HL-60/S4 (cell line): ENCODE results near the gene NOMO2.
"Not testable (repeated sequence)": the region's sequence is repeated elsewhere in the genome, so short reads cannot be mapped to it uniquely, and the experiment has no call there.

Source experiments
- in situ Hi-C: fragments of 300-500 bp; cut with MboI; formaldehyde crosslinking; loops from 2 replicates; pipeline ENCODE4 v1.14.3; 2022; ENCODE audit warnings: low sequenced_read_pairs

Gene NOMO2

GRCh38 chr16:18561727-18562314 lies at the start of gene NOMO2:
Gene NOMO2, minus strand, starts transcription at chr16:18562097. Its CDS starts 57 bp downstream, at chr16:18562040.
- in situ Hi-C loops: not testable (repeated sequence)

DNA sequence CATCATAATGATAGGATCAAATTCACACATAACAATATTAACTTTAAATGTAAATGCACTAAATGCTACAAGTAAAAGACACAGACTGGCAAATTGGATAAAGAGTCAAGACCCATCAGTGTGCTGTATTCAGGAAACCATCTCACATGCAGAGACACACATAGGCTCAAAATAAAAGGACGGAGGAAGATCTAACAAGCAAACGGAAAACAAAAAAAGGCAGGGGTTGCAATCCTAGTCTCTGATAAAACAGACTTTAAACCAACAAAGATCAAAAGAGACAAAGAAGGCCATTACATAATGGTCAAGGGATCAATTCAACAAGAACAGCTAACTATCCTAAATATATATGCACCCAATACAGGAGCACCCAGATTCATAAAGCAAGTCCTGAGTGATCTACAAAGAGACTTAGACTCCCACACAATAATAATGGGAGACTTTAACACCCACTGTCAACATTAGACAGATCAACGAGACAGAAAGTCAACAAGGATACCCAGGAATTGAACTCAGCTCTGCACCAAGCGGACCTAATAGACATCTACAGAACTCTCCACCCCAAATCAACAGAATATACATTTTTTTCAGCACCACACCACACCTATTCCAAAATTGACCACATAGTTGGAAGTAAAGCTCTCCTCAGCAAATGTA lies 48.4 kb upstream of the NOMO2 start:
- in situ Hi-C loops: not testable (repeated sequence)

GRCh38 chr16:18608271-18608670 lies 46.4 kb upstream of the NOMO2 start:
- in situ Hi-C loops: not testable (repeated sequence)

GRCh38 chr16:18603572-18604246 lies 41.8 kb upstream of the NOMO2 start:
- in situ Hi-C loops: not testable (repeated sequence)

GRCh38 chr16:18598582-18598981 lies 36.7 kb upstream of the NOMO2 start:
- in situ Hi-C loops: not testable (repeated sequence)

DNA sequence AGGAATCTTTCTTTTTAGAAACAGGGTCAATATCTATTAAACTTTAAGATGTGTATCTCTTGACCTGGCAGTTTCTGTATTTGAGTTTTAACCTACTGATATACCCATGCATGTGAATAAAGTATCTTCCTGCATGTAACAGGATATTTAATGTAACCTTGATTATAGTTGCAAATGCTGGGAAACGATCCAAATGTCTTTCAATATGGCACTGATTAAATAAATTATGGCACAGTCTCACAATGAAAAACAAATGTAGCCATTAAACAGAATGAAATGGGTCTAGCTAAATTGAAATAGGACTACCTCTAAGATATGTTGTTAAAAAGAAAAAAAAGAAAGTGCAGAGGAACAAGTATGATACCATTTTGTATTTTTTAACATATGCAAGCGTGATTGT lies 35.8 kb upstream of the NOMO2 start:
- in situ Hi-C loops: not testable (repeated sequence)

GRCh38 chr16:18597319-18597718 lies 35.4 kb upstream of the NOMO2 start:
- in situ Hi-C loops: not testable (repeated sequence)

- in situ Hi-C loops: not testable (repeated sequence)
Observed at GRCh38 chr16:18595796-18596195, 33.9 kb upstream of the NOMO2 start.

GRCh38 chr16:18594880-18595279 lies 33.0 kb upstream of the NOMO2 start:
- in situ Hi-C loops: not testable (repeated sequence)

GRCh38 chr16:18593904-18594303 lies 32.0 kb upstream of the NOMO2 start:
- in situ Hi-C loops: not testable (repeated sequence)

DNA sequence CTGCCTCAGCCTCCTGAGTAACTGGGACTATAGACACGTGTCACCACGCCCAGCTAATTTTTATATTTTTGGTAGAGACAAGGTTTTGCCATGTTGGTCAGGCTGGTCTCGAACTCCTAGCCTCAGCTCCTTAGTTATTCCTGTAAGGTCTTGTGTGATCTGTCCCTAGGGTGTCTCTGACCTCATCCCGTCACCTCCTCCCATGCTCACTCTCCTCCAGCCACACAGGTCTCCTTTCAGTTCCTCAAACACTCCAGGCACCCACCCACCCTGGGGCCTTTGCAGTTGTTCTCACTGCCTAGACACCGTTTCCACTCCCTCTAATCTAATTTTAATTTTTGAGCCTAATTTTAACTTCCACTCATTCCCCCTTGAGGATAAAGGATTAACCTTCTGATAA lies 31.1 kb upstream of the NOMO2 start:
- in situ Hi-C loops: not testable (repeated sequence)

GRCh38 chr16:18591908-18592307 lies 30.0 kb upstream of the NOMO2 start:
- in situ Hi-C loops: not testable (repeated sequence)

- in situ Hi-C loops: not testable (repeated sequence)
Observed at GRCh38 chr16:18591441-18591840, 29.5 kb upstream of the NOMO2 start.

- in situ Hi-C loops: not testable (repeated sequence)
Observed at GRCh38 chr16:18589806-18590205, 27.9 kb upstream of the NOMO2 start.

GRCh38 chr16:18586560-18587540 lies 25.0 kb upstream of the NOMO2 start:
- in situ Hi-C loops: not testable (repeated sequence)

GRCh38 chr16:18585789-18586188 lies 23.9 kb upstream of the NOMO2 start:
- in situ Hi-C loops: not testable (repeated sequence)

DNA sequence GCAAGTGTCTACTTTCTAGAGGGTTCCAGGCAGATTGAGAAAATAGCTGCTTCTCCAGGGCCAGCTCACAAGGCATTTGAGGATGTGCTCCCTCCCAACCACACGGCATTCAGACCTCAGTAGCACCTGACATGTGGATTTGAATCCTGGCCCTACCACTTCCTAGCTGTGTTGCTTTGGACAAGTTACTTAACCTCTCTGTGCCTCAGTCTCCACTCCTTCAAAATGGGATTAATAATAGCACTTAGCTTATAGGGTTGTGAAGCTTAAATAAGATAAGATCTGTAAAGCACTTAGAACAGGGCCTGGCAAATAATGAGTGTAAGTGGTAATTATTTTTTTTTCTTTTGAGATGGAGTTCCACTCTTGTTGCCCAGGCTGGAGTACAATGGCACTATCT lies 21.0 kb upstream of the NOMO2 start:
- in situ Hi-C loops: no loop called here

- in situ Hi-C loops: not testable (repeated sequence)
Observed at GRCh38 chr16:18580396-18580795, 18.5 kb upstream of the NOMO2 start.

DNA sequence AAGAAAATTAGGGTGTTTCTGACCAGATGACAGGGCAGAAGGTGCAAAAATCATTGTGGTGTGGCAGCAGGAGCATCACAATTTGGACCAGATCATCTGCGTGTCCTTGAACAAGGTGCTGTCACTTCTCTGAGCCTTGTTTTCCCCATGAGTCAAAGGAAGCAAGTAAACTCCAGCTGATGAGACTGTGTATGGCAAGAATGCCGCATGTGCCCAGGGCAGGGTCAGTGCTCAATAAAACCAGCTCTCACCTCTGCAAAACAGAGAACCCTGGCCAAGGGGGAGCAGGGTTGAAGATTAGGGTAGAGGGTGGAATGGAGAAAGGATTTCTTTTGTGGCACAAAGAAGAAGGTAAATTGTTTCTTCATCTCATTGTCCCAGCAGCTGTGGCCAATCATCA lies 17.4 kb upstream of the NOMO2 start:
- in situ Hi-C loops: not testable (repeated sequence)

- in situ Hi-C loops: not testable (repeated sequence)
Observed at GRCh38 chr16:18577942-18578341, 16.0 kb upstream of the NOMO2 start.

DNA sequence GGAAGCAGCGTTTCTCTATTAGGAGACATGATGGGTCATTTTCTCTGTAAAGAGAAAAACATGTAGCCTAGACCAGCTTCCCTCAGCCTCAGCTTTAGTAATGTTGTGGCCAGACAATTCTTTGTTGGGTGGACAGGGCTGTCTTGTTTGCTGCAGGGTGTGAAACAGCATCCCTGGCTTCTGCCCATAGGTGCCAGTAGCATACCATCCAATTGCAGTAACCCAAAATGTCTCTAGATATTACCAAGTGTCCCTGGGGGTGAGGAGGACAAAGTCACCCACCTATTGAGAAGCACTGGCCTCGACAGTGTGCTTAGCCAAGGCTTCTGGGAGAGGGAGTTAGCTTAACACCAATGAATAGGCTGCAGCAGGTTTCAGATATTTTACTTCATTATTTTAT lies 14.0 kb upstream of the NOMO2 start:
- in situ Hi-C loops: not testable (repeated sequence)
